Osteoblast (primary cell): Measurements from ENCODE around the gene UPK2. TPM values are rescaled to one million over a fixed set of nuclear protein-coding genes. Genes with fewer than 3 reads are reported as not detected.

Experiments used
- DNase-seq: peaks from one replicate; pipeline ENCODE4 v3.0.0; 2011; ENCODE audit warnings: low spot score, mixed read lengths; ENCODE audit not compliant: insufficient read length; ENCODE audit errors: missing footprints
- H2AFZ ChIP-seq: 2 replicates; pipeline ENCODE4 v1.6.0; 2011; ENCODE audit warnings: mild to moderate bottlenecking, low read length
- H3K27ac ChIP-seq: 2 replicates; pipeline ENCODE4 v1.5.1; 2011; ENCODE audit warnings: mild to moderate bottlenecking, low read depth, low read length, moderate library complexity
- H3K27me3 ChIP-seq: 2 replicates; pipeline ENCODE4 v1.6.0; 2012; ENCODE audit warnings: mild to moderate bottlenecking, control low read depth, inconsistent platforms, low read length, moderate library complexity; ENCODE audit not compliant: insufficient read depth
- H3K36me3 ChIP-seq: 2 replicates; pipeline ENCODE4 v1.5.1; 2011; ENCODE audit warnings: mild to moderate bottlenecking, low read length, control low read depth, moderate library complexity; ENCODE audit not compliant: insufficient read depth
- H3K4me1 ChIP-seq: 2 replicates; pipeline ENCODE4 v1.5.1; 2011; ENCODE audit warnings: mild to moderate bottlenecking, low read length, control low read depth, moderate library complexity; ENCODE audit not compliant: insufficient read depth
- H3K4me2 ChIP-seq: 2 replicates; pipeline ENCODE4 v1.6.0; 2011; ENCODE audit warnings: mild to moderate bottlenecking, low read length; ENCODE audit not compliant: insufficient read depth
- H3K4me3 ChIP-seq: fragments of 200-600 bp; sonication (generic); 3 replicates; pipeline ENCODE4 v1.5.1; 2012; ENCODE audit warnings: mild to moderate bottlenecking, low read length, inconsistent platforms; ENCODE audit not compliant: insufficient read depth
- H3K79me2 ChIP-seq: 2 replicates; pipeline ENCODE4 v1.6.0; 2012; ENCODE audit warnings: mild to moderate bottlenecking, low read length, control low read depth, inconsistent platforms; ENCODE audit not compliant: insufficient read depth
- H3K9me3 ChIP-seq: 2 replicates; pipeline ENCODE4 v1.5.1; 2011; ENCODE audit warnings: low read depth, low read length, control low read depth
- H4K20me1 ChIP-seq: 2 replicates; pipeline ENCODE4 v1.6.0; 2012; ENCODE audit warnings: mild to moderate bottlenecking, low read length, control low read depth; ENCODE audit not compliant: insufficient read depth
- CTCF ChIP-seq: IDR thresholded peaks from 2 replicates; pipeline ENCODE4 v1.5.1; 2011; ENCODE audit warnings: mild to moderate bottlenecking, low read depth, low read length, moderate library complexity; ENCODE audit errors: extremely low read depth
- total RNA-seq: library from RNA; depleted of rRNA; stranded (reverse); fragments of >200 nt; gene quantifications from 2 replicates; pipeline ENCODE4 v1.2.3, GENCODE V29; 2012

The UPK2 gene
- total RNA-seq, 1 donor, result not detected

- Histone ChIP-seq H3K4me3 (no peak overlapping the region), H3K9me3 (no peaks in the 10 kb centered on the region), H3K27me3 (peaks cover 8% of the 10 kb centered on the region), H3K27ac (no peak overlapping the region), H2AFZ (peak overlapping the region; percentile 50), H4K20me1 (no peaks in the 10 kb centered on the region), H3K79me2 (no peaks in the 10 kb centered on the region), H3K4me1 (peaks cover 11% of the 10 kb centered on the region), H3K36me3 (no peaks in the 10 kb centered on the region), H3K4me2 (no peak overlapping the region)
- no peak for TF ChIP-seq CTCF
- peak; percentile 71 for DNase-seq
Observed at GRCh38 chr11:118933486-118933885, 22.6 kb upstream of the UPK2 start.

DNA sequence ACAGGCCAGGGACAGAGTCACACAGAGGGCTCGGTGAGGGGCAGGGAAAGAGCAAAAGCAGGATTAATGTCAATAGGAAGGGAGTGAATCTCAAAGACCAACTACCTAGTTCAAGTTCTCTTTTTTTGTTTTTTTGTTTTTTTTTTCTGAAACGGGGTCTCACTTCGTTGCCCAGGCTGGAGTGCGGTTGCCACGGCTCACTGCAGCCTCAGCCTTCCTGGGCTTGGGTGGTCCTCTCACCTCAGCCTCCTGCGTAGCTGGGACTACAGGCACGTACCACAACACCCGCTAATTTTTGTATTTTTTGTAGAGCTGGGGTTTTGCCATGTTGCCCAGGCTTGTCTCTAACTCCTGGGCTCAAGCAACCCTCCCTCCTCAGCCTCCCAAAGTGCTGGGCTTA is 20.7 kb upstream of the UPK2 start:
- Histone ChIP-seq H3K36me3 (no peaks in the 10 kb centered on the region), H3K4me2 (no peak overlapping the region), H3K4me1 (peaks cover 7% of the 10 kb centered on the region), H3K9me3 (no peaks in the 10 kb centered on the region), H2AFZ (no peak overlapping the region), H3K27me3 (peaks cover 8% of the 10 kb centered on the region), H3K4me3 (no peak overlapping the region), H3K79me2 (no peaks in the 10 kb centered on the region), H3K27ac (no peak overlapping the region), H4K20me1 (peaks cover 4% of the 10 kb centered on the region)
- DNase-seq, result no peak
- TF ChIP-seq CTCF, result no peak

DNA sequence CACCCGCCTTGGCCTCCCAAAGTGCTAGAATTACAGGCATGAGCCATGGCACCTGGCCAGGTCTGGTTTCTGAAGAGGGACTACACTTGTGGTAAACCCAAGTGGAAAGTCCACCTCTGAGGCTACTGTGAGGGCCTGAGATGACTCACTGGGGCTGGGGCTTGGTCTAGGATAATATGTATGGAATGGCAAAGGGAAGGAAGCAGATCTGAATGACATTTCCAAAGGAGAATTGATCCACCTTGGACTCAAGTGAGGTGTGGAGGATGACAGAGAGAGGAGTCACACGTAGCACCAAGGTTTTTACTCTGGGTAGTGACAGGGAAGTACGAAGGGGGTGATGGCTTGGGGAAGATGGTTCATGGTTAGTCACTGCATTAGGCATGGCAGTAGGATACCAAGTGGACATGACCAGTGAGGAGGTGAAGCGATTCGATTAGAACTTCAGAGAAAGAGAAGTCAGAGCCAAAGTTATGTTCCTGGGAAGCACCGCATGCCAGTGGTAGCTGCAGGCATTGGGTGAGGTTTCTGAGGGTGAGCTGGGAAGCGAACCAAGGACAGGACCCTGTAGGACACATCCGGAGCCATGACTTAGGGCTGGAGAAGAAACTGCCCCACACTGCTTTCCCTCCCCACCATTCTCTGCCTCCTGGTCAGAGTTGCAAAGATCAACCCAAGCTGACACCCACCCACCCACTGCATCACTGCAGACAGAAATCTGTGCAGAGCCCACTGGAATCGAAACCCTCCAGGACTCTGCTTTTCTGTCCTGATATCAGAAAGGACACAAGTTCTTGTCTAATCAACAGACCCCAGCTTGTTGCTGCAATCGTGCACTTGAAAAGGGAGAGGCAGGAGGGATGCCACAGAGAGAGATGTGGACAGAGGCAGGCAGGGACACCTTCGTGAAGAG is 17.4 kb upstream of the UPK2 start:
- no peak for TF ChIP-seq CTCF
- peaks cover 4% of the 10 kb centered on the region for H3K27me3 ChIP-seq
- H3K4me1 ChIP-seq, result peaks cover 5% of the 10 kb centered on the region
- H3K9me3 ChIP-seq, result no peaks in the 10 kb centered on the region
- no peak overlapping the region for H3K27ac ChIP-seq
- no peaks in the 10 kb centered on the region for H3K79me2 ChIP-seq
- no peak overlapping the region for H3K4me2 ChIP-seq
- peak; percentile 90 for DNase-seq
- no peak overlapping the region for H2AFZ ChIP-seq
- H3K36me3 ChIP-seq, result no peaks in the 10 kb centered on the region
- no peak overlapping the region for H3K4me3 ChIP-seq
- H4K20me1 ChIP-seq, result peaks cover 4% of the 10 kb centered on the region

DNA sequence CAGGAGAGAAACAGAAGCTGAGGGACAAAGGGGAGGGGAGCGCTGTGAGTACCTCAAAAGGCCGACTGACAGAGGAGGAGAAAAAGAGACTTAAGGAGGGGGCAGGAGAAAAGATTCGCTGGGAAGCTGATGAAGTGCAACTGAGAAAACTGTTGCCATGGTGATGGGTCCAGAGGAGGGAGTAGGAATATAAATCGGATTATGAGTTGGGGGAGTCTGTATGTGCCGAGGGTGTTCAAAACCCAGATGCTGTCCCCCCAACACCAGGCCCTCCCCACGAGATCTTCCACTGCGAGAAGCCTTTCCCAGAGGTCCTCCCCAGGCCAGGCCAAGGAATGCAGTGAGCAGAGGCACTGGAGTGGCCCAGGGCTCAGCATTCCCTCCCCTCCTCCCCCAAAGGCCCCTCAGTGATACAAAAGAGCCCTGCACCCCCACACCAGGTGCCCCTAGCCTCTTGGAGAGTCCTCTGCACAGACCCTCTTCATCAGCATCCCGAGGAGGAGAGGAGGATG is 16.6 kb upstream of the UPK2 start:
- DNase-seq, result peak; percentile 45
- Histone ChIP-seq H3K9me3 (no peaks in the 10 kb centered on the region), H3K4me2 (no peak overlapping the region), H3K27ac (no peak overlapping the region), H3K79me2 (no peaks in the 10 kb centered on the region), H3K4me3 (no peak overlapping the region), H2AFZ (no peak overlapping the region), H3K4me1 (peaks cover 5% of the 10 kb centered on the region), H3K27me3 (peaks cover 4% of the 10 kb centered on the region), H4K20me1 (peaks cover 4% of the 10 kb centered on the region), H3K36me3 (no peaks in the 10 kb centered on the region)
- TF ChIP-seq CTCF, result no peak
